PC-9 (cell line): ENCODE data around the gene GRIN2A. TPM values are rescaled to one million over a fixed set of nuclear protein-coding genes. Genes with fewer than 3 reads are reported as not detected.

Experiments used
- BruUV-seq: library from RNA; stranded (reverse); fragments of 400-500 nt; replicated peaks from 2 replicates; lab custom pipeline; 2021; lab: Mats Ljungman, UMichigan
- CTCF ChIA-PET: fragments of 300-600 bp; sonication (Branson Sonifier 250); formaldehyde crosslinking; loops from one replicate; lab custom pipeline; 2022; ENCODE audit warnings: antibody characterized with exemption; lab: Charles Lee
- POLR2A ChIA-PET: fragments of 300-600 bp; sonication (Branson Sonifier 250); formaldehyde crosslinking; loops from one replicate; lab custom pipeline; 2022; ENCODE audit warnings: antibody characterized with exemption; ENCODE audit not compliant: unreplicated experiment; lab: Charles Lee
- DNase-seq, 2 experiments: peaks; one replicate each; pipeline versions ENCODE4 v3.0.0 to v3.0.0-alpha.2; 2015 to 2022; ENCODE audit warnings: mixed read lengths in 1 of 2
- H2AFZ ChIP-seq: fragments of 200-600 bp; sonication (generic); 2 replicates; pipeline ENCODE4 v1.8.1; 2017; ENCODE audit warnings: antibody characterized with exemption
- H3F3A ChIP-seq: fragments of 200-600 bp; sonication (generic); 2 replicates; pipeline ENCODE4 v1.8.1; 2017; ENCODE audit warnings: antibody characterized with exemption, mild to moderate bottlenecking, low read depth; ENCODE audit not compliant: insufficient read depth
- H3K27ac ChIP-seq: fragments of 200-600 bp; sonication (generic); 2 replicates; pipeline ENCODE4 v1.6.1; 2016; ENCODE audit warnings: mixed run types
- H3K27me3 ChIP-seq: fragments of 200-600 bp; sonication (generic); 2 replicates; pipeline ENCODE4 v1.6.1; 2016; ENCODE audit warnings: low read depth, mixed run types; ENCODE audit not compliant: insufficient read depth
- H3K36me3 ChIP-seq: fragments of 200-600 bp; sonication (generic); 2 replicates; pipeline ENCODE4 v1.6.1; 2016; ENCODE audit warnings: low read depth, mixed run types
- H3K4me1 ChIP-seq: fragments of 200-600 bp; sonication (generic); replicated peaks from 2 replicates; pipeline ENCODE4 v1.6.1; 2016; ENCODE audit warnings: mixed run types; ENCODE audit not compliant: insufficient read depth
- H3K4me2 ChIP-seq: fragments of 200-600 bp; sonication (generic); 2 replicates; pipeline ENCODE4 v1.6.1; 2017; ENCODE audit warnings: mixed run types
- H3K4me3 ChIP-seq: fragments of 200-600 bp; sonication (generic); 2 replicates; pipeline ENCODE4 v1.6.1; 2016; ENCODE audit warnings: mixed run types
- H3K79me2 ChIP-seq: fragments of 200-600 bp; sonication (generic); 2 replicates; pipeline ENCODE4 v1.6.1; 2017; ENCODE audit warnings: low read depth, mixed run types
- H3K9me2 ChIP-seq: fragments of 200-600 bp; sonication (generic); 2 replicates; pipeline ENCODE4 v1.8.1; 2017; ENCODE audit warnings: mild to moderate bottlenecking; ENCODE audit not compliant: insufficient read depth
- H3K9me3 ChIP-seq: fragments of 200-600 bp; sonication (generic); 2 replicates; pipeline ENCODE4 v1.8.1; 2016; ENCODE audit warnings: low read depth; ENCODE audit not compliant: insufficient read depth
- H4K20me1 ChIP-seq: fragments of 200-600 bp; sonication (generic); 2 replicates; pipeline ENCODE4 v1.8.1; 2017; ENCODE audit not compliant: insufficient read depth
- EZH2 ChIP-seq: fragments of 200-600 bp; sonication (generic); IDR thresholded peaks from 2 replicates; pipeline ENCODE4 v1.8.0; 2017; ENCODE audit warnings: antibody characterized with exemption, low read depth
- intact Hi-C: fragments of 100-400 bp; cut with micrococcal nuclease; formaldehyde crosslinking; loops from one replicate; pipeline ENCODE4 v1.10.0; 2022; ENCODE audit not compliant: unreplicated experiment
- total RNA-seq: library from RNA; stranded (reverse); gene quantifications from 2 replicates; pipeline ENCODE4 v1.2.3, GENCODE V29; 2021
- TF ChIP-seq, protein P1 (sequence below): fragments of 200-600 bp; sonication (generic); conservative IDR thresholded peaks from 2 replicates; pipeline ENCODE4 v1.6.1; 2017; ENCODE audit warnings: mixed run types, antibody characterized with exemption, mild to moderate bottlenecking, moderate library complexity

GRIN2A gene
- total RNA-seq, 1 experiment from 2014 or later: not detected

DNA sequence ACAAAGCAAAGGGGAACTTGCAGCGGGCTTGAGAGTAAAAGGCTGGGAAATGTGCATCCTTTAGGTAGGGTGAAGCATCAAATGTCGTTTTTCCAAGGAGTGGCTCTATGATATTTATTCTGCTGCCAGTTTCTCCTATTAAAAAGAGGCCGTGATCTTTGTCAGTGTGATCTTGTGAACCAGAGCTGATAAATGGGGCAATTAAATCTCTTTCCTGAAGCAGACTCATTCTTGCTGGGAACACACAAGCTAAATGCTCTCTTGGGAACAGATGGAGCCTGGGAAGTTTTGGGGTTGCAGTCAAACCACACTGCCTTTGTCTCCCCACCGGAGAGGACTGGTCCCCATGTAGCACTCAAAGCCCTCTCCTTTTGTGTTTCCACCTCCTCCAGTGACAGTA is 408.9 kb downstream of the GRIN2A start:
- no peak overlapping the region for H3K4me2 ChIP-seq
- H2AFZ ChIP-seq: no peak overlapping the region
- H3K27me3 ChIP-seq: peaks cover 11% of the 10 kb centered on the region
- TF ChIP-seq, protein P1, sequence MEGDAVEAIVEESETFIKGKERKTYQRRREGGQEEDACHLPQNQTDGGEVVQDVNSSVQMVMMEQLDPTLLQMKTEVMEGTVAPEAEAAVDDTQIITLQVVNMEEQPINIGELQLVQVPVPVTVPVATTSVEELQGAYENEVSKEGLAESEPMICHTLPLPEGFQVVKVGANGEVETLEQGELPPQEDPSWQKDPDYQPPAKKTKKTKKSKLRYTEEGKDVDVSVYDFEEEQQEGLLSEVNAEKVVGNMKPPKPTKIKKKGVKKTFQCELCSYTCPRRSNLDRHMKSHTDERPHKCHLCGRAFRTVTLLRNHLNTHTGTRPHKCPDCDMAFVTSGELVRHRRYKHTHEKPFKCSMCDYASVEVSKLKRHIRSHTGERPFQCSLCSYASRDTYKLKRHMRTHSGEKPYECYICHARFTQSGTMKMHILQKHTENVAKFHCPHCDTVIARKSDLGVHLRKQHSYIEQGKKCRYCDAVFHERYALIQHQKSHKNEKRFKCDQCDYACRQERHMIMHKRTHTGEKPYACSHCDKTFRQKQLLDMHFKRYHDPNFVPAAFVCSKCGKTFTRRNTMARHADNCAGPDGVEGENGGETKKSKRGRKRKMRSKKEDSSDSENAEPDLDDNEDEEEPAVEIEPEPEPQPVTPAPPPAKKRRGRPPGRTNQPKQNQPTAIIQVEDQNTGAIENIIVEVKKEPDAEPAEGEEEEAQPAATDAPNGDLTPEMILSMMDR: no peak
- no peak for TF ChIP-seq EZH2
- no peaks in the 10 kb centered on the region for H3K36me3 ChIP-seq
- H3K27ac ChIP-seq: no peak overlapping the region
- H3K9me2 ChIP-seq: no peaks in the 10 kb centered on the region
- H3K79me2 ChIP-seq: no peaks in the 10 kb centered on the region
- H3K4me1 ChIP-seq: no peaks in the 10 kb centered on the region
- intact Hi-C loops: no loop called here
- ChIA-PET POLR2A (no interaction called here), CTCF (no interaction called here)
- BruUV-seq: no TSS peak
- H3K4me3 ChIP-seq: no peak overlapping the region
- DNase-seq: no peak
- no peaks in the 10 kb centered on the region for H4K20me1 ChIP-seq
- H3K9me3 ChIP-seq: no peaks in the 10 kb centered on the region
- no peaks in the 10 kb centered on the region for H3F3A ChIP-seq

DNA sequence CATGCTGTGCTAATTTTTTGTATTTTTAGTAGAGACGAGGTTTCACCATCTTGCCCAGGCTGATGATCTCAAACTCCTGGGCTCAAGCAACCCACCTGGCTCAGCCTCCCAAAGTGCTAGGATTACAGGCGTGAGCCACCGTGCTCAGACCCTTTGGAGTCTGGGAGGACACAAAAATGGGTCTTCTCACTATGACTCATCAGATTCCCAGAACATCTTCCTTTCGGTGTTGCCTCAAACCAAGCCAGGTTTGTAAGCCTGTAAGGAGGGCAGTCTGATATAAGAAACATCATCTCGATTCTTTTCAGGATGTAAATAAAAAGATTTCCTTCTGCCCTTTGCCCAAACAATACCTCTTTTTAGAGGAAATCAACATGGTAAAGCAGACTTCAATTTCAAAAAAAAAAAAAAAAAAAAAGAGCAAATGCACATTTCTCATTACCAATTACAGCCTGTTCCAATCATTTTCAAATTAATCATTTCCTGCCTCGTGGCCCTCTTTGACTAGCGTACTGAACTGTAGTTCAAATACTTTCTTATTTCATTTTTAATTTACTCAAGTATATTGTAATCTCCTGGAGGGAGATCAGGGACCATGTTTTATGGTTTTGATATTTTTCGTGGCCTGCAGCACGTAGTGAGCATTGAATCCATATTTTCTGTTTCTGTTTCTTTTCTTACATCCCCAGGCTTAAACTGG is 409.6 kb downstream of the GRIN2A start:
- no peaks in the 10 kb centered on the region for H4K20me1 ChIP-seq
- no peaks in the 10 kb centered on the region for H3K79me2 ChIP-seq
- intact Hi-C loops: no loop called here
- no peaks in the 10 kb centered on the region for H3F3A ChIP-seq
- CTCF ChIA-PET: no interaction called here
- no peak overlapping the region for H3K4me3 ChIP-seq
- H3K4me1 ChIP-seq: no peaks in the 10 kb centered on the region
- H3K27me3 ChIP-seq: peaks cover 16% of the 10 kb centered on the region
- POLR2A ChIA-PET: no interaction called here
- DNase-seq: no peak
- no peaks in the 10 kb centered on the region for H3K9me3 ChIP-seq
- no peak overlapping the region for H3K4me2 ChIP-seq
- BruUV-seq: no TSS peak
- no peak overlapping the region for H2AFZ ChIP-seq
- H3K36me3 ChIP-seq: no peaks in the 10 kb centered on the region
- H3K27ac ChIP-seq: no peak overlapping the region
- no peaks in the 10 kb centered on the region for H3K9me2 ChIP-seq
- TF ChIP-seq, protein P1: no peak
- no peak for TF ChIP-seq EZH2

DNA sequence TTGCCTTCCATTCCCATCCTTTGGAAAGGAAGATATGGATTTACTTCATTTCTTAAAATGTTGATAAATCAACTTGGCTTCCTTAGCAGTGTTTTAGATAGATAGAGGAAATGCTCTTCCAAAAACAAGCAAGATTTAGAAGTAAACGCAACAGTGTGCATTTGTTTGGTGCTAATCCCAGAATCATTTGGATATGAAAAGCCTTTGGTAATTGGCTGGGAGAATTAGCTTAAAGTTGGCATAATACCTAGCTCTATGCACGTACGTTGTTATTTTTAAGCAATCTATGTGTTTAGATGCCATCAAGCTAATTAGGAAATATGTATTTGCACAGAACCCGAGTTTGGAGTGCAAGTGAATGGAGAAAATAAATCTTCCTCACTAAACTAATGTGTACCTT is 415.3 kb downstream of the GRIN2A start:
- POLR2A ChIA-PET: no interaction called here
- CTCF ChIA-PET: no interaction called here
- Histone ChIP-seq H3K27me3 (peaks cover 56% of the 10 kb centered on the region), H3K4me1 (no peaks in the 10 kb centered on the region), H3K36me3 (no peaks in the 10 kb centered on the region), H3K4me2 (no peak overlapping the region), H3F3A (no peaks in the 10 kb centered on the region), H2AFZ (no peak overlapping the region), H3K4me3 (no peak overlapping the region), H3K9me2 (no peaks in the 10 kb centered on the region), H4K20me1 (no peaks in the 10 kb centered on the region), H3K9me3 (no peaks in the 10 kb centered on the region), H3K79me2 (no peaks in the 10 kb centered on the region), H3K27ac (no peak overlapping the region)
- no peak for DNase-seq
- no TSS peak for BruUV-seq
- TF ChIP-seq EZH2: no peak
- TF ChIP-seq, protein P1: no peak
- intact Hi-C loops: no loop called here
